IPS-NIHi11 (cell line): Measurements from ENCODE around the gene MPZL2.

Source experiments
- DNase-seq: peaks from one replicate; pipeline ENCODE4 v3.0.0; 2012; ENCODE audit warnings: mixed read lengths, low spot score

MPZL2 gene

GRCh38 chr11:118217575-118217974 is 46.5 kb downstream of the MPZL2 start:
- DNase-seq = no peak

- DNase-seq = no peak
Observed at GRCh38 chr11:118216621-118217481, 47.2 kb downstream of the MPZL2 start.

GRCh38 chr11:118215765-118216164 is 48.3 kb downstream of the MPZL2 start:
- DNase-seq = no peak

GRCh38 chr11:118215262-118215661 is 48.8 kb downstream of the MPZL2 start:
- no peak for DNase-seq

GRCh38 chr11:118214210-118214914 is 49.7 kb downstream of the MPZL2 start:
- no peak for DNase-seq

- no peak for DNase-seq
Observed at GRCh38 chr11:118213781-118214180, 50.3 kb downstream of the MPZL2 start.

- DNase-seq = no peak
Observed at GRCh38 chr11:118213201-118213600, 50.9 kb downstream of the MPZL2 start.

- DNase-seq = peak; percentile 33
Observed at GRCh38 chr11:118212781-118213191, 51.3 kb downstream of the MPZL2 start.

- DNase-seq = peak; percentile 20
Observed at GRCh38 chr11:118212131-118212725, 51.9 kb downstream of the MPZL2 start.

- peak; percentile 74 for DNase-seq
Observed at GRCh38 chr11:118211006-118211405, 53.1 kb downstream of the MPZL2 start.

GRCh38 chr11:118210323-118210722 is 53.8 kb downstream of the MPZL2 start:
- DNase-seq = no peak

GRCh38 chr11:118209033-118209432 is 55.1 kb downstream of the MPZL2 start:
- DNase-seq = no peak

GRCh38 chr11:118207079-118207478 is 57.0 kb downstream of the MPZL2 start:
- DNase-seq = no peak

GRCh38 chr11:118206391-118207031 is 57.6 kb downstream of the MPZL2 start:
- DNase-seq = peak; percentile 18

GRCh38 chr11:118205606-118206378 is 58.3 kb downstream of the MPZL2 start:
- no peak for DNase-seq
